H9 (cell line): Measurements from ENCODE around the gene TMEM176A. TPM values are rescaled to one million over a fixed set of nuclear protein-coding genes. Genes with fewer than 3 reads are reported as not detected.

Source experiments
- DNase-seq: peaks from one replicate; pipeline ENCODE4 v3.0.0-alpha.2; 2017
- H2AFZ ChIP-seq: one replicate; pipeline ENCODE4 v1.6.1; 2013; ENCODE audit warnings: mild to moderate bottlenecking, low read length, control low read depth, moderate library complexity
- H2AK5ac ChIP-seq: 2 replicates; pipeline ENCODE4 v1.6.1; 2013; ENCODE audit warnings: low read length, control low read depth, mixed read lengths; ENCODE audit not compliant: insufficient read length
- H2BK120ac ChIP-seq: one replicate; pipeline ENCODE4 v1.6.1; 2013; ENCODE audit warnings: low read depth, mild to moderate bottlenecking, low read length, control low read depth, inconsistent platforms; ENCODE audit not compliant: poor library complexity, severe bottlenecking
- H2BK12ac ChIP-seq: 2 replicates; pipeline ENCODE4 v1.6.1; 2013; ENCODE audit warnings: low read length, control low read depth, mixed read lengths, low read depth; ENCODE audit not compliant: insufficient read length
- H2BK15ac ChIP-seq: 2 replicates; pipeline ENCODE4 v1.6.1; 2013; ENCODE audit warnings: low read depth, low read length, control low read depth
- H2BK20ac ChIP-seq: one replicate; pipeline ENCODE4 v1.6.1; 2013; ENCODE audit warnings: low read depth, mild to moderate bottlenecking, low read length, control low read depth, inconsistent platforms; ENCODE audit not compliant: poor library complexity, severe bottlenecking
- H2BK5ac ChIP-seq: 2 replicates; pipeline ENCODE4 v1.6.1; 2013; ENCODE audit warnings: low read length, control low read depth, mixed read lengths; ENCODE audit not compliant: insufficient read length
- H3K14ac ChIP-seq: 2 replicates; pipeline ENCODE4 v1.6.1; 2013; ENCODE audit warnings: low read length, control low read depth; ENCODE audit not compliant: insufficient read depth
- H3K18ac ChIP-seq: 2 replicates; pipeline ENCODE4 v1.6.1; 2013; ENCODE audit warnings: low read depth, mild to moderate bottlenecking, mixed read lengths, low read length, control low read depth; ENCODE audit not compliant: insufficient read length
- H3K23ac ChIP-seq: 2 replicates; pipeline ENCODE4 v1.6.1; 2013; ENCODE audit warnings: low read length, control low read depth, mixed read lengths, low read depth; ENCODE audit not compliant: insufficient read length
- H3K23me2 ChIP-seq: 2 replicates; pipeline ENCODE4 v1.6.1; 2013; ENCODE audit warnings: low read depth, mild to moderate bottlenecking, mixed read lengths, low read length, control low read depth; ENCODE audit not compliant: insufficient read length, poor library complexity, severe bottlenecking
- H3K27ac ChIP-seq: 2 replicates; pipeline ENCODE4 v1.5.1; 2013; ENCODE audit warnings: low read length, control low read depth, mixed read lengths, low read depth; ENCODE audit not compliant: insufficient read length
- H3K27me3 ChIP-seq: 2 replicates; pipeline ENCODE4 v1.6.1; 2013; ENCODE audit warnings: low read length, control low read depth, inconsistent platforms; ENCODE audit not compliant: insufficient read depth
- H3K4ac ChIP-seq: 2 replicates; pipeline ENCODE4 v1.6.1; 2013; ENCODE audit warnings: low read depth, mild to moderate bottlenecking, control low read depth, inconsistent platforms, low read length, moderate library complexity
- H3K4me1 ChIP-seq: 2 replicates; pipeline ENCODE4 v1.6.1; 2013; ENCODE audit warnings: low read length, control low read depth, inconsistent platforms; ENCODE audit not compliant: insufficient read depth
- H3K4me2 ChIP-seq: 2 replicates; pipeline ENCODE4 v1.6.1; 2013; ENCODE audit warnings: low read length, control low read depth, mixed read lengths; ENCODE audit not compliant: insufficient read length, insufficient read depth
- H3K56ac ChIP-seq: 2 replicates; pipeline ENCODE4 v1.6.1; 2013; ENCODE audit warnings: low read depth, mild to moderate bottlenecking, mixed read lengths, low read length, control low read depth; ENCODE audit not compliant: insufficient read length
- H3K79me1 ChIP-seq: 2 replicates; pipeline ENCODE4 v1.6.1; 2013; ENCODE audit warnings: low read depth, mild to moderate bottlenecking, moderate library complexity, low read length, control low read depth, inconsistent platforms; ENCODE audit not compliant: insufficient read depth, poor library complexity, severe bottlenecking
- H3K79me2 ChIP-seq: 2 replicates; pipeline ENCODE4 v1.6.1; 2013; ENCODE audit warnings: low read length, control low read depth, inconsistent platforms; ENCODE audit not compliant: insufficient read depth
- H3K9ac ChIP-seq: 2 replicates; pipeline ENCODE4 v1.6.1; 2013; ENCODE audit warnings: low read length, control low read depth, mixed read lengths; ENCODE audit not compliant: insufficient read length; ENCODE audit errors: extremely low read depth
- H3K9me3 ChIP-seq: one replicate; pipeline ENCODE4 v1.6.1; 2013; ENCODE audit warnings: low read depth, low read length, inconsistent platforms; ENCODE audit not compliant: control insufficient read depth
- H3T11ph ChIP-seq: one replicate; pipeline ENCODE4 v1.6.1; 2013; ENCODE audit warnings: mild to moderate bottlenecking, low read length, control low read depth, inconsistent platforms
- H4K20me1 ChIP-seq: one replicate; pipeline ENCODE4 v1.6.1; 2013; ENCODE audit not compliant: control insufficient read depth, insufficient read length, insufficient read depth
- H4K5ac ChIP-seq: 2 replicates; pipeline ENCODE4 v1.6.1; 2013; ENCODE audit warnings: low read depth, mild to moderate bottlenecking, mixed read lengths, low read length, control low read depth; ENCODE audit not compliant: insufficient read length
- H4K8ac ChIP-seq: replicated peaks from 2 replicates; pipeline ENCODE4 v1.6.1; 2013; ENCODE audit warnings: low read length, control low read depth, mixed read lengths, low read depth; ENCODE audit not compliant: insufficient read length
- H4K91ac ChIP-seq: 2 replicates; pipeline ENCODE4 v1.6.1; 2013; ENCODE audit warnings: low read depth, mild to moderate bottlenecking, moderate library complexity, mixed read lengths, low read length, control low read depth; ENCODE audit not compliant: insufficient read length
- H3K27ac Mint-ChIP-seq, 3 experiments: 2 replicates in 2 of 3; 3 replicates in 1 of 3; pipeline ENCODE4 v1.8.0; 2020 to 2021; ENCODE audit warnings: mixed read lengths in 3 of 3, mild to moderate bottlenecking in 1 of 3, moderate library complexity in 1 of 3
- H3K27me3 Mint-ChIP-seq: 2 replicates; pipeline ENCODE4 v1.8.0; 2021; ENCODE audit warnings: low read depth, mild to moderate bottlenecking, moderate library complexity, mixed read lengths
- H3K36me3 Mint-ChIP-seq, 3 experiments: 2 replicates in 2 of 3; 3 replicates in 1 of 3; pipeline ENCODE4 v1.8.0; 2020 to 2021; ENCODE audit warnings: low read depth in 3 of 3, mixed read lengths in 3 of 3; ENCODE audit not compliant: insufficient read depth in 1 of 3
- H3K4me1 Mint-ChIP-seq, 2 experiments: 2 replicates each; pipeline ENCODE4 v1.8.0; 2020; ENCODE audit warnings: mixed read lengths in 2 of 2
- H3K4me3 Mint-ChIP-seq, 2 experiments: 2 replicates in 1 of 2; 3 replicates in 1 of 2; pipeline ENCODE4 v1.8.0; 2020 to 2021; ENCODE audit warnings: mild to moderate bottlenecking in 2 of 2, mixed read lengths in 2 of 2, moderate library complexity in 1 of 2
- H3K9me3 Mint-ChIP-seq, 2 experiments: 2 replicates in 1 of 2; 3 replicates in 1 of 2; pipeline ENCODE4 v1.8.0; 2020; ENCODE audit warnings: mild to moderate bottlenecking in 2 of 2, mixed read lengths in 2 of 2, moderate library complexity in 1 of 2
- WGBS: extraction: QIAGEN DNeasy Blood & Tissue Kit; methylation state at CpG from one replicate; pipeline ENCODE4 v1.1.7; 2013; ENCODE audit warnings: missing lambda C conversion rate, low lambda C conversion rate, mixed read lengths; ENCODE audit not compliant: insufficient read length; ENCODE audit errors: extremely low coverage; 5-methylcytosine and 5-hydroxymethylcytosine counted together
- total RNA-seq: library from RNA; stranded (reverse); gene quantifications from 2 replicates; pipeline ENCODE4 v1.2.1, GENCODE V29; 2021
- TF ChIP-seq, protein P1 (sequence below): fragments of 200-600 bp; sonication (generic); conservative IDR thresholded peaks from 3 replicates; pipeline ENCODE4 v1.8.0; 2021; ENCODE audit warnings: antibody characterized with exemption, mild to moderate bottlenecking

Gene TMEM176A
- total RNA-seq, 1 experiment from 2014 or later = not detected

DNA sequence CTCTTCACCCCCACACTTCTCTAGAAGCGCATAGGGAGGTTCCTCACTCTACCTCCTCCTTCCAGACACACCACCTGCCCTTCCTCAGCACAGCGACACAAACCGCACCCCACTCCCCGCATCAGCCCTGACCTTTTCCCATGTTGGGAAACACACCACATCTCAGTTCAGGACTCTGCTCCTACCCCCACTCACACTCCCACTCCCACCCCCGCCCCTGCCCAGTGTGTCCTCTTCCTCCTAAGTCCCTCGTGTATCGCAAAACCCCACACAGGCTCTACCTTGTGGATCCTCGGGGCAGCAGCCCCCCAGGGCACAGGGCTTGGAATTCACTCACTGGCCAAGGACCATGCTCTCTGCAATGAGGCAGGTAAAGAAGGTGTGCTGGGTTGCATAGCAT lies 47.5 kb downstream of the TMEM176A start:
- H3K14ac ChIP-seq = no peak overlapping the region
- no peaks in the 10 kb centered on the region for H3K36me3 Mint-ChIP-seq
- no peak overlapping the region for H3K27ac ChIP-seq
- H3K9me3 Mint-ChIP-seq = no peaks in the 10 kb centered on the region
- no peaks in the 10 kb centered on the region for H4K20me1 ChIP-seq
- no peak overlapping the region for H2BK120ac ChIP-seq
- H3K4me1 Mint-ChIP-seq = peaks cover 4 to 7% of the 10 kb centered on the region in 2 experiments
- no peak overlapping the region for H3K9ac ChIP-seq
- no peak overlapping the region for H2BK20ac ChIP-seq
- H3K27me3 Mint-ChIP-seq = peaks cover 39% of the 10 kb centered on the region
- H4K8ac ChIP-seq = no peak overlapping the region
- H3K79me2 ChIP-seq = no peaks in the 10 kb centered on the region
- no peak overlapping the region for H3K23ac ChIP-seq
- no peak overlapping the region for H3K56ac ChIP-seq
- no peaks in the 10 kb centered on the region for H3K23me2 ChIP-seq
- no peak overlapping the region for H3K4ac ChIP-seq
- H3K27me3 ChIP-seq = no peaks in the 10 kb centered on the region
- H3K18ac ChIP-seq = no peak overlapping the region
- H3K4me1 ChIP-seq = no peaks in the 10 kb centered on the region
- H2BK15ac ChIP-seq = no peak overlapping the region
- H4K91ac ChIP-seq = no peak overlapping the region
- no peak overlapping the region for H2AK5ac ChIP-seq
- no peak overlapping the region for H3K4me3 Mint-ChIP-seq
- no peak overlapping the region for H2BK5ac ChIP-seq
- H3K9me3 ChIP-seq = no peaks in the 10 kb centered on the region
- no peak overlapping the region for H2AFZ ChIP-seq
- TF ChIP-seq, protein P1, sequence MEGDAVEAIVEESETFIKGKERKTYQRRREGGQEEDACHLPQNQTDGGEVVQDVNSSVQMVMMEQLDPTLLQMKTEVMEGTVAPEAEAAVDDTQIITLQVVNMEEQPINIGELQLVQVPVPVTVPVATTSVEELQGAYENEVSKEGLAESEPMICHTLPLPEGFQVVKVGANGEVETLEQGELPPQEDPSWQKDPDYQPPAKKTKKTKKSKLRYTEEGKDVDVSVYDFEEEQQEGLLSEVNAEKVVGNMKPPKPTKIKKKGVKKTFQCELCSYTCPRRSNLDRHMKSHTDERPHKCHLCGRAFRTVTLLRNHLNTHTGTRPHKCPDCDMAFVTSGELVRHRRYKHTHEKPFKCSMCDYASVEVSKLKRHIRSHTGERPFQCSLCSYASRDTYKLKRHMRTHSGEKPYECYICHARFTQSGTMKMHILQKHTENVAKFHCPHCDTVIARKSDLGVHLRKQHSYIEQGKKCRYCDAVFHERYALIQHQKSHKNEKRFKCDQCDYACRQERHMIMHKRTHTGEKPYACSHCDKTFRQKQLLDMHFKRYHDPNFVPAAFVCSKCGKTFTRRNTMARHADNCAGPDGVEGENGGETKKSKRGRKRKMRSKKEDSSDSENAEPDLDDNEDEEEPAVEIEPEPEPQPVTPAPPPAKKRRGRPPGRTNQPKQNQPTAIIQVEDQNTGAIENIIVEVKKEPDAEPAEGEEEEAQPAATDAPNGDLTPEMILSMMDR = no peak
- no CpG with 5 or more reads among the region's 8 CpGs for WGBS
- no peak overlapping the region for H3T11ph ChIP-seq
- H3K79me1 ChIP-seq = no peaks in the 10 kb centered on the region
- no peak overlapping the region for H4K5ac ChIP-seq
- no peak overlapping the region for H3K4me2 ChIP-seq
- peak; percentile 18 for DNase-seq
- H3K27ac Mint-ChIP-seq = no peak overlapping the region
- H2BK12ac ChIP-seq = no peak overlapping the region
